Mammary epithelial cell (primary cell): ENCODE data around the gene GHRH.

ENCODE experiments used
- CTCF ChIP-seq, 2 donors: IDR thresholded peaks in 1 of 2; conservative IDR thresholded peaks in 1 of 2; 2 replicates each; pipeline ENCODE4 v1.5.1; 2011 to 2012; ENCODE audit warnings: inconsistent platforms in 2 of 2, low read length in 2 of 2, mild to moderate bottlenecking in 2 of 2, control low read depth in 1 of 2, low read depth in 1 of 2; ENCODE audit not compliant: insufficient read depth in 1 of 2; ENCODE audit errors: extremely low read depth in 1 of 2
- EZH2 ChIP-seq: IDR thresholded peaks from 2 replicates; pipeline ENCODE4 v1.6.1; 2012; ENCODE audit warnings: low read length, inconsistent platforms, borderline replicate concordance

GRCh38 chr20:37240337-37241067 lies 21.1 kb downstream of the GHRH start:
- TF ChIP-seq CTCF (conservative IDR thresholded peaks at IDR 0.05 in 1 of 2, IDR thresholded peaks at IDR 0.05 in 1 of 2; ENCODE audit: extremely low read depth in 1 of 2, insufficient read depth in 1 of 2, low read depth in 1 of 2, low read length in 2 of 2) (no peak), EZH2 (no peak)
